Activated naive CD4-positive, alpha-beta T cell treated with anti-CD3 and anti-CD28 coated beads, Interleukin-2, amount 50 U/mL, for 16 hours (primary cell): ENCODE measurements around the gene C10orf71.

Experiments used
- DNase-seq: peaks from one replicate; pipeline ENCODE4 v3.0.0-alpha.2; 2020

C10orf71 gene

GRCh38 chr10:49298983-49299815 is at the start of gene C10orf71:
Gene C10orf71, plus strand, starts transcription at chr10:49299170. Its CDS starts 23,376 bp downstream, at chr10:49322546.
- DNase-seq: no peak

- no peak for DNase-seq
Observed at GRCh38 chr10:49252313-49253034, 46.5 kb upstream of the C10orf71 start.

- no peak for DNase-seq
Observed at GRCh38 chr10:49253340-49253906, 45.5 kb upstream of the C10orf71 start.

GRCh38 chr10:49254150-49254549 is 44.8 kb upstream of the C10orf71 start:
- DNase-seq: no peak

- DNase-seq: no peak
Observed at GRCh38 chr10:49254556-49255318, 44.2 kb upstream of the C10orf71 start.

GRCh38 chr10:49255883-49256282 is 43.1 kb upstream of the C10orf71 start:
- no peak for DNase-seq

- no peak for DNase-seq
Observed at GRCh38 chr10:49257154-49257553, 41.8 kb upstream of the C10orf71 start.

GRCh38 chr10:49257626-49258349 is 41.2 kb upstream of the C10orf71 start:
- no peak for DNase-seq

GRCh38 chr10:49258350-49258683 is 40.7 kb upstream of the C10orf71 start:
- no peak for DNase-seq

- no peak for DNase-seq
Observed at GRCh38 chr10:49260644-49261296, 38.2 kb upstream of the C10orf71 start.

- no peak for DNase-seq
Observed at GRCh38 chr10:49263591-49263990, 35.4 kb upstream of the C10orf71 start.

GRCh38 chr10:49264177-49264677 is 34.7 kb upstream of the C10orf71 start:
- DNase-seq: no peak

- no peak for DNase-seq
Observed at GRCh38 chr10:49265885-49266284, 33.1 kb upstream of the C10orf71 start.

GRCh38 chr10:49268185-49268584 is 30.8 kb upstream of the C10orf71 start:
- DNase-seq: no peak

- DNase-seq: no peak
Observed at GRCh38 chr10:49269523-49269922, 29.4 kb upstream of the C10orf71 start.

GRCh38 chr10:49270565-49270964 is 28.4 kb upstream of the C10orf71 start:
- DNase-seq: no peak

GRCh38 chr10:49271346-49271745 is 27.6 kb upstream of the C10orf71 start:
- DNase-seq: no peak

- no peak for DNase-seq
Observed at GRCh38 chr10:49272251-49273081, 26.5 kb upstream of the C10orf71 start.

- DNase-seq: no peak
Observed at GRCh38 chr10:49273082-49273465, 25.9 kb upstream of the C10orf71 start.

- DNase-seq: no peak
Observed at GRCh38 chr10:49273626-49274025, 25.3 kb upstream of the C10orf71 start.

- no peak for DNase-seq
Observed at GRCh38 chr10:49274886-49275285, 24.1 kb upstream of the C10orf71 start.
